HG03558 (cell line): ENCODE data around the gene MAP6D1.

Experiments
- ATAC-seq: cut with Tn5 transposase; IDR thresholded peaks from one replicate; pipeline ENCODE4 v1.9.1; 2021; ENCODE audit warnings: moderate number of reproducible peaks; ENCODE audit not compliant: unreplicated experiment; ENCODE audit errors: extremely low read depth

Gene MAP6D1

GRCh38 chr3:183766745-183767606 lies 58.4 kb downstream of the MAP6D1 start:
- ATAC-seq, result no peak

GRCh38 chr3:183766107-183766506 lies 59.3 kb downstream of the MAP6D1 start:
- no peak for ATAC-seq
